Forelimb muscle (tissue), 1 donor: Measurements from ENCODE around the gene DNAJA3. TPM values are rescaled to one million over a fixed set of nuclear protein-coding genes. Genes with fewer than 3 reads are reported as not detected.

Experiments used
- DNase-seq: peaks from one replicate; pipeline ENCODE4 v3.0.0-alpha.2; 2013; ENCODE audit warnings: low read depth
- polyA plus RNA-seq: library from polyadenylated mRNA; unstranded; fragments of 120-200 nt; gene quantifications from one replicate; pipeline ENCODE4 v1.2.1, GENCODE V29; 2013; ENCODE audit not compliant: insufficient read length

DNAJA3 gene
- polyA plus RNA-seq, 1 donor: 29.6 TPM

- peak; percentile 73 for DNase-seq
Observed at GRCh38 chr16:4474192-4474961, 48.7 kb downstream of the DNAJA3 start, which contains the start of gene NMRAL1. Gene NMRAL1 (minus strand): TSS chr16:4474625. CDS start chr16:4474132, 493 bp downstream.

- peak; percentile 54 for DNase-seq
Observed at GRCh38 chr16:4475880-4476788, 50.5 kb downstream of the DNAJA3 start, which contains the start of gene HMOX2. Gene HMOX2 (plus strand): TSS chr16:4476398. CDS start chr16:4505525, 29,127 bp downstream.

- no peak for DNase-seq
Observed at GRCh38 chr16:4477966-4478365, 52.3 kb downstream of the DNAJA3 start.

GRCh38 chr16:4481526-4481925 is 55.9 kb downstream of the DNAJA3 start:
- no peak for DNase-seq

- no peak for DNase-seq
Observed at GRCh38 chr16:4481963-4482362, 56.3 kb downstream of the DNAJA3 start.

- DNase-seq: no peak
Observed at GRCh38 chr16:4486126-4486893, 60.6 kb downstream of the DNAJA3 start.

- no peak for DNase-seq
Observed at GRCh38 chr16:4487955-4488498, 62.4 kb downstream of the DNAJA3 start.

- DNase-seq: no peak
Observed at GRCh38 chr16:4488499-4488967, 62.9 kb downstream of the DNAJA3 start.

- no peak for DNase-seq
Observed at GRCh38 chr16:4489030-4489429, 63.4 kb downstream of the DNAJA3 start.

GRCh38 chr16:4491898-4492297 is 66.2 kb downstream of the DNAJA3 start:
- DNase-seq: no peak

- DNase-seq: no peak
Observed at GRCh38 chr16:4494746-4495490, 69.2 kb downstream of the DNAJA3 start.

- no peak for DNase-seq
Observed at GRCh38 chr16:4495766-4496165, 70.1 kb downstream of the DNAJA3 start.

GRCh38 chr16:4496305-4496704 is 70.6 kb downstream of the DNAJA3 start:
- DNase-seq: no peak

- no peak for DNase-seq
Observed at GRCh38 chr16:4498546-4499195, 73.0 kb downstream of the DNAJA3 start.

- no peak for DNase-seq
Observed at GRCh38 chr16:4499196-4499555, 73.5 kb downstream of the DNAJA3 start.

- DNase-seq: no peak
Observed at GRCh38 chr16:4500272-4500671, 74.6 kb downstream of the DNAJA3 start.

- peak; percentile 48 for DNase-seq
Observed at GRCh38 chr16:4501071-4501478, 75.4 kb downstream of the DNAJA3 start.

- no peak for DNase-seq
Observed at GRCh38 chr16:4505356-4506147, 79.9 kb downstream of the DNAJA3 start.
